Measurements from ENCODE around the gene PHACTR3.

Gene PHACTR3

DNA sequence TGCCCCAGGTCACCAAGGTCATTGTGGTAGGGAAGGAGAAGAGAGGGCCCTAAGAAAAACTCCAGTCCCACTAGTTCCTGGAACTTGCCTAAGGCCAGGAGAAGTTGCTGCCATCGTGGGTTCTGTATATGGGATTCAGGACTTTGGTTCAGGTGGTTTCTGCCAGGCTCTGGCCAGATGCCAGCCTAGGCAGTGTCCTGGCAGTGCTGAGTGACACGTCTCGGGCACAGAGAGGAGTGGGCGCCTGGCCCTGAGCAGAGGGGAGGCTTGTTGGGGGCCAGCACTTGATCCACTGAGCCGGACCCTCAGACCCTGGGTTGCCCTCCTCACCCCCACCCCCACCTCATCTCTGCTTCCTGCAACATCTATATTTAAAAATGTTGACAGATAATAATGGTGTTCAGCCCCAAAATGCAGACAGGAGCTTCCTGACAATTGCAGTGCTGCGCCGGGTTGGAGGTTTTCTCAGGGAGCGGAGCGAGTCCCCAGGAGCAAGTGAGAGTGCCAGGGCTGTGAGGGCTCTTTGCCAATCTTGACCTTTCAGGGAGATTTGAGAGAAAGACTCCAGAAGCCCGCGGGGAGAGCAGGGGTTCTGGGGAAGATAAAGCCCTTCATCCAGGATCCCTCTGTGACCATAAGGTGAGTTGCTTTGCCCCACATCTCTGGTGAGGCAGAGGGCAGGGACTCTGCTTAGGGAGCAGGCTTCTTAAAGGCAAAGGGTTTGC is 71.9 kb downstream of the PHACTR3 start:
- DNase-seq: no peak

DNA sequence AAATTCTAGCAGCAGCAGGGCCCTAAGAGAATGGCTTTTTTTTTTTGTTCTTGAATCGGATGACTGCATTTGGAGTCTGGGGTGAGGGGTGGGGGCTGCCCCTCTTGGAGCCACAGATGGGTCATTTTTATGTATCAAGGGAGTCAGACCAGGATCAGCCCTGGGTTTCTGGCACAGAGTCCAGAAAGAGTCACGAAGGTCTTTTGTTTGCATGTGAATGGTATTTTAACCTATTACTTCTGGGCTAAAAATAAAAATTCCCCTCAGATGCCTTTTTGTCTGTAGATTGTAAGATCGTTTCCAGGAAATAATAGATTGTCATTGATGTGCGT is 72.5 kb downstream of the PHACTR3 start:
- no peak for DNase-seq

DNA sequence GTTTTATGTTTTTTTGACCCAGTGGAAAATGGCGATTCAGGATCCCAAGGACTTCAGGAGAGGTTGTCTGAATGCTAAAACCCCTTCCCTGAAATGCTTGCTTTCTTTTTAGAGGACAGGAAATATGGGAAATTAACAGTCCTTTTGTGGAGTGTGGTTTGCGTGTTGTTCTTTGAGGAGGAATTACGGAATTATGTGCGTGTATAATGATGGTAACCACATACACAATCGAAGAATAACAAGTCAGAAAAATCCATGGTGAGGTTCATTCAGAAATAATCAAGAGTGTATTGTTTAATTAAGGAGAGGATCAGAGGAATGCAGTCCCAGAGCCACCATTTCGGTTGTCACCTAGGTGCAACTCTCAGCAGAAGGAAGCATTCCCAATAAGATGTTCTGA is 73.2 kb downstream of the PHACTR3 start:
- DNase-seq: no peak

DNA sequence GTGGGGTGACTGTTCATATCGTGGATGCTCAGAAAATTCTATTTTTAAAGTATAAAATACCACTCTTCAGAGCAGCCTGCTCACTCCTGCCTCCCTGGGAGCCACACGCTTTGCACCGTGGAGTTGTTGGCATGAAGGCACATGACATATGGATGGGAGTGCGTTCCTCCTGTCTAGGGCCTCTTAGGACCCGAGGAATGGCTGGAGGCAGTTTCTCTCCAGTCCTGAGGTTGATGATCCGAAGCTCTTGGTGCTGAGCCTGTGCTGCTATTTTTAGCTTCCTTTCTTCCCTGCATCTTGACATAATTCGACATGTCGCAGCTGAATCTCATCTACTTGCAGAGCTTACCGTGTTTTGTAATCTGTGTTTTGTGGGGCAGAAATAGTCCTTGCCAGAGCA is 73.9 kb downstream of the PHACTR3 start:
- no peak for DNase-seq

DNA sequence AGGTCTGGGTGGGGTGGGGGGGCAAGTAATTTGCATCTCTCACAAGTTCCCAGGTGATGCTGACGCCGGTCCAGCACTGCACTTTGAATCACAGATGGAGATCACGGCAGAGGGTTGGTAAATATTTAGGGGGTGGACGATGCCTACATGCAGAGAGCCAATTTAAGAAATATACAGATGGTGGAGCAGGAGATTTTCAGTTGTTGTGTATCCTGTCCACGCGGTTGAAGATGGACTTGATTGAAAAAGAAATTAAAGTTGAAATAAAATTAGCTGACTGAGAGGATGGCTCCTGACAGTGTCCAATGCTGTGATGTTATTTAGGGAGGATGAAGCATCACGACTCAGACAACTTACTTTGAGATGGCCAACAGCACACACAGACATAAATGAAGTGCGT is 74.6 kb downstream of the PHACTR3 start:
- DNase-seq: no peak

DNA sequence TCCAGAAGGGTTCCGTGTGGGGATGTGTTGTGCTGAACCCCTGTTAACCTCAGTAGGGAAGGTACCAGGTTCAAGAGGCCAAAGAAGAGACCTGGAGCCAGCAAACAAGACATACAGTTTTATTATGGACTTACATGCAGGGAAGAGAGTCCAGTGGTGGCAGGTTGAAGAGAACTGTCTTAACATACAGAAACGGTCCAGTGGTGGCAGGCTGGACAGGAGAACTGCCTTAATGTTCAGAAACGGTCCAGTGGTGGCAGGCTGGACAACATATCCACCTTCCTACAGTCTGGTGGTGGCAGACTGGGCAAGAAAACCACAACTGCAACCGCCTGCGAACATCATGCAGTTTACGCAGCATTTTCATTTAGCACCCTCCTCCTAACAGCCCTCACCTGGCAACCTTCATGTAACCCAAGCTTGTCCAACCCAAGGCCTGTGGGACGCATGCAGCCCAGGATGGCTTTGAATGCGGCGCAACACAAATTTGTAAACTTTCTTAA is 75.9 kb downstream of the PHACTR3 start:
- DNase-seq: no peak

DNA sequence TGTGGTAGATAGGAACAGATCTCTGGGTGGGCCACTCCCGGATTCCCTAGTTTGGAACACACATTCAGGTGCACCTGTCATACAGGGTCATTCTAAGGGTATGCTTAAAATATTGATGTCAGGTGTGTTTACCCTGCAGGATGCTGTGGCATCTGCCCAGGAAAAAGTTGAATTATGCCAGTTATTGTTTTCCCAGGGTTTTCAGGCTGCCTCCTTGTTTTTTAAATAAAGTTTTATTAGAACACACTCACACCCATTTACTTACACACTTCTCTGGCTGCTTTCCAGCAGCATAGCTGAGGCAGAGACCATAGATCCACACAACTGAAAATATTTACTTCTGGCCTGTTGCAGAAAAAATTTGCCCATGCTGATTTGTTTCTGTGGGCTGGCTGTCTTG is 76.5 kb downstream of the PHACTR3 start:
- DNase-seq: no peak

DNA sequence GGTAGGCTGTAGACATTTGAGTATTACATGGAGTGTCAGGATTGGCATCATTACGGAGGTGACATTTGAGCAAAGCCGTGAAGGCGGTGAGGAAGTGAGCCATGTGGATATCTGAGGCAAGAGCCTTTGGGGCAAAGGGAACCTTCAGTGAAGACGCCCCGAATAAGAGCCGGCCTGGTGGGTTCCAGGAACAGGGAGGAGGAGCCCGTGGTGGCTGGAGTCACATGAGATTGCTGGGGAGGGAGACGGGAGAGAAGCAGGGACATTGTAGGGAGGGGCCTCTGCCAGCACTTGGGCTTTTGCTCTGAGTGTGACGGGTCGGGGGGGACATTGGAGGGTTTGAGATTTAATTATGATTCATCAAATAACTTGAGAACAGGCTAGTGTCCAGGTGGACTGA is 78.3 kb downstream of the PHACTR3 start:
- no peak for DNase-seq

DNA sequence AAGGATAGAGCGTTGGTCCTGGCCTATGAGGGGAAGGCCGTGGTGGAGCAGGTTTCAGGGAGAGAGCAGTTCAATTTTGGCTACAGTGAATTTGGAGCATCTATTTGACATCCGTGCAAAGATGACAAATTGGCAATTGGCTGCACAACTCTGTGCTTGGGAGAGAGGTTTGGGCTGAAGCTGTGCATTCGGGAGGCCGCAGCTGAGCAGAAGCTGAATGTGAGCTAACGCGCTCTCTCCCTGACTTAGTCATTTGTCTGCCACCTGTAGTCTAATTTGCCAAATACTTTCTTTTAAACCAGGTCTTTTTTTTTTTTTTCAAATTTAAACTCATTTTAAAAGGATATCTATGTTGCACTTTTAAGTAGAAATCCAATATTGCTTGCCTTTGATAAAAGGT is 78.8 kb downstream of the PHACTR3 start:
- no peak for DNase-seq

DNA sequence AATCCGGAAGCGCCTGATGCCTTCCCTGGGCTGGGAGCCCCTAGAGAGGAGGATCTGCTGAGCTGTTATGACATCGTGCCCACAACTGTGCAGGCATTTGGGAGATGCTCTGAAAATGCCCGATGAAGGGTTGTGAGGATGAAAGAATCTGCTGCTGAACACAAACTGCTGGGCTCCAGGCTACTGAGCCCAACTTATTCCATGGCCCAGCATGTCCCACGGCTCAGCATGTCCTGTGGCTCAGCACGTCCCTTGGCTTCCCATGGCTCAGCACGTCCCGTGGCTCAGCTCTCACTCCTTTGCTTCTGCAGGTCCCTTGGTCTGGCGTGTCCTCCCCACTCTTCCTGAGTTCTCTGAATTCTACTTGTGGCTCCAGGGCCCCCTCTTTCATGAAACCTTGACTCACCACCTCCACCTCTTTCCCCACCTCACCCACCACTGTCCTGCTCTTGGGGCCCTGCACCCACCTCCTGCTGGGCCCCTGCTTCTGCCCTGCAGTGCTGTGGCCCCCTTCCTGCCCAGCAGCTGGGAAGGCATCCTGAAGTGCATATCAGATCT is 80.4 kb downstream of the PHACTR3 start:
- DNase-seq: no peak

DNA sequence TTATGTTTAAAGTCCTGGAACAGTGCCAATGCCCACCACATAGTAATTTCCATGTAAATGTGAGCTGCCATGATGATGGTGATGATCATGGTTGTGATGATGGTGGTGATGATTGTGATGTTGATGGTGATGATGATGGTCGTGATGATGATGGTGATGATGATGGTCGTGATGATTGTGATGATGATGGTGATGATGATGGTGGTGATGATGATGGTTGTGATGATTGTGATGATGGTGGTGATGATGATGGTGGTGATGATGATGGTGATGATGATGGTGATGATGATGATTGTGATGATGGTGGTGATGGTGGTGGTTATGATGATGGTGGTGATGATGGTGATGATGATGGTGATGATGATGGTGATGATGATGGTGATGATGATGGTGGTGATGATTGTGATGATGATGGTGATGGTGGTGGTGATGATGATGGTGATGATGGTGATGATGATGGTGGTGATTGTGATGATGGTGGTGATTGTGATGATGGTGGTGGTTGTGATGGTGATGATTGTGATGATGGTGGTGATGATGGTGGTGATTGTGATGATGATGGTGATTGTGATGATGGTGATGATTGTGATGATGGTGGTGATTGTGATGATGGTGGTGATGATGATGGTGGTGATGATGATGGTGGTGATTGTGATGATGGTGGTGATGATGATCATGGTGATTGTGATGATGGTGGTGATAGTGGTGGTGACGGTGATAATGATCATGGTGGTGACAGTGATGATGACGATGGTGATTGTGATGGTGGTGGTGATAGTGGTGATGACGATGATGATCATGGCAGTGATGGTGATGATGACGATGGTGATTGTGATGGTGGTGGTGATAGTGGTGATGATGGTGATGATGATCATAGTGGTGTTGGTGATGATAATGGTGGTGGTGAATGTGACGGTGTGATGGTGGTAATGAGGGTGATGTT is 82.3 kb downstream of the PHACTR3 start:
- DNase-seq: no peak

DNA sequence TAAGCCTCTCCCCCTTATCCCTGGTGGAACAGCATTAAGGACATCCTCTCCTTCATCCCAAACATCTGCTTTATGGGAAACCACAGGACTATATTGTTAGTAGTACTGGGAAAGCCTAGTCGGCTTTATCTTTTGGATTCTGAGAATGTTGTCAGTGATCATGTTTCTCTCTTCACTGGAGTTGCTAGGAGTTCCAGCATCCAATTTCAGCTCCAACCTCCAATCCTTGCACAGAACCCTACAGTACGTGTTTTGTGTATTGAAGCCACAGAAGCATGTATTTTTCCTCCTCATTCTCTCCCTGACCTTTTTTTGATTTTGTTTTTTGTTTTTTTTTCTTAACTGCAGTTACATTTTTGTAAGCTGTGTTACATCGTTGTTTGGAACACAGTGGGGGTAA is 84.0 kb downstream of the PHACTR3 start:
- no peak for DNase-seq

DNA sequence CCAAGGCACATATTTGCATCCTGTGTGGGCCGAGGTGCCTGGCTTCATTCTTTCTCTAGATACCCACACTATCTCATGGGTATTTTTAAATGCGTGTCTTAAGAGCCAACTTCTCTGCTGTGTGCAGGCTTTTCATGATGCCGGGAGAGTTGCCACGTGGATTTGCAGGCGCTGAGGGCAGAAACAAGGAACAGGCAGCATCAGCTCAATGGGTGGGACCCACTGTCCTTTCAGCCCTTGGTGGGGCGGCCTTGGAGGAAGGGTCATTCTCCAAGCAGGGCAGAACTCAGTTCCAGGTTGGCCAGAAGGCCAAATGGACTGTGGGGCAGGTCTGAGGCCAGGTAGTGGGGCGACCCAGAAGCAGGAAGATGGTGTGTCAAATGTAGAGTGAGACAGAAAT is 84.7 kb downstream of the PHACTR3 start:
- no peak for DNase-seq

DNA sequence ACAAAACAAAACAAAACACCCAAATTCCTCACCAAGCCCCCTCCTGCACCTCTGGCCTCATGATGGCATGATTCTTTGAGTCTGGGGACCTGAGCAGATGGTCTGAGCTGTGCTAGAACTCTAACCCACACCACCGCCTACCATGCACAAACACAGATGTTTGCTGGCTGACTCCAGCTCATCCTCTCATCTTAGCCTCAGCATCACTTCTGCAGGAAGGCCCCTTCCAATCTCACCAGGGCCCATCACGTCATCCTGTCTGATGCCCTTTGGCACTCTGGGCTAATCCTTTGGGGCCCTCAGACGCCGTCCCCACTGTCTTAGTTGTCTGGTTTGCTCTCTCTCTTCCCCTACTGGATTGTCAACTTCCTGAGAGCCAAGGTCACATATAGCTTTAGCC is 85.8 kb downstream of the PHACTR3 start:
- no peak for DNase-seq

DNA sequence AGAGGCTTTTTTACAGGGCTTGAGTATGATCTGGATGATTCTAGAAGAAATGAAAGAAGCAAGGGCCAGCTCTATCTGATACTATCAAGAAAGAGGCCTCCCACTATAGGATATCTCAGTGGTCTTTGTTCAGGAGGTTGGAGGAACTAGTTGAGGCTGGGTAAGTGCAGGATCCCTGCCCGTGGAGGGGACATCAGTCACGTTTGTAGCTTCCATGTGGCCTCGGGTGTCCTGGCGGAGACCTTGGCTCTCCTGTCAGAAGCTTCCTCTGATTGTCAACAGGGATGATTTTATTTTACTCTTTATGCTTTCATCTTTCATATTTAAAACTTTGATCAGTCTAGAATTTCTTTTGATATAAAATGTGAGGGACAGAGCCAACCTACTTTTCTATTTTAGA is 86.6 kb downstream of the PHACTR3 start:
- no peak for DNase-seq

DNA sequence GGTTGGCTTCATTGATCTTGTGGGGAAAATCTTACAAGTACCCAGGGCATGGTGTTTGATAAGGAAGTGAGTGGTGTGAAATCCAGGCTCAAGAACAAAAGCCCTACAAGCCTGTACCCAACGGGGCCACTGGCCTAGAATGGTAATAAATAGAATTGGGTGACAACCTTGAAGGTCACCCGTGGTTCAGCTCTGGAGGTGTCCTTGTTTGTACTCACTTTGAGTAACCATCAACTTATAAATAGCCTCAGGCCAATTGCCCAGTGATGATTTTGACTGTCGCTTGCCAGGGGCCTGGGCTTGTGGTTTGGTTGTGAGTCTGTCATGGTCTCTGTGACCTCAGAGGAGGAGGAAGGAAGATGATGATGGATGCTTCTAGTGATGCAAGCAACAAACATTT is 87.8 kb downstream of the PHACTR3 start:
- no peak for DNase-seq

DNA sequence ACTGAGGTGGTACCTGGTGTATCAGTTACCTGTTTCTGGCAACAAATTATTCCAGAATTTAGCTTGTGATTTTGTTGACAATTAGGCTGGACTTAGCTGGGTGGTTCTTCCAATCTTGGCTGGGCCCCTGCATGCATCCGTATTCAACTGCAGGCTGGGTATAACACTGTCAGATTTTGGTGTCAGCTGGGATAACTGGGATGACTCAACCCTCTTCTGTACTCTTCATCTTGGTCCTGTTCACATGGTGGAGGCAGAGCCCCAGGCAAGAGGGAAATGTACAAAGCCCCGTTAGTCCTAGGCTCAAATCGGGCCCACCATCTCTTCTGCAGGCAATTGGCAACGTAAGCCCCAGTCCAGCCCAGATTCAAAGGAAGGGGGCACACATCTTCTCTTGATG is 89.2 kb downstream of the PHACTR3 start:
- no peak for DNase-seq

DNA sequence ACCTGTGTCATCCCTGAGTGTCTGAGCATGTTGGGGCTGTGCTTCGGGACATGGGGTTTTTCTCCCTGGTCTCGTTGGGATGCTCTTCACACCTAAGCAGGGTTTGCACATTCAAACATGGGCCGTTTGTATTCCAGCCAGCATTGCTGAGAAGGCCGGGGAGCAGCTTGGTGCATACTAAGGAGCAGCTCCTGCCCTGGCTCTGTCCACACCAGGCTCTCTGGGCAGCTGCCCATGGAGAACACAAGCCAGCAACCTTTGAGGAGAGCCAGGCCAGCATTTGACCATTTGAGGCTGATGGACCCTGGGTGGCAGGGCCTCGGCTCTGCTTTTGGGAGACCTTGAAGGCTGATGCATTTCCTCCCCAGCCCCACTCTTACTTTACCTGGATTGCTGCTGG is 92.1 kb downstream of the PHACTR3 start:
- DNase-seq: no peak

DNA sequence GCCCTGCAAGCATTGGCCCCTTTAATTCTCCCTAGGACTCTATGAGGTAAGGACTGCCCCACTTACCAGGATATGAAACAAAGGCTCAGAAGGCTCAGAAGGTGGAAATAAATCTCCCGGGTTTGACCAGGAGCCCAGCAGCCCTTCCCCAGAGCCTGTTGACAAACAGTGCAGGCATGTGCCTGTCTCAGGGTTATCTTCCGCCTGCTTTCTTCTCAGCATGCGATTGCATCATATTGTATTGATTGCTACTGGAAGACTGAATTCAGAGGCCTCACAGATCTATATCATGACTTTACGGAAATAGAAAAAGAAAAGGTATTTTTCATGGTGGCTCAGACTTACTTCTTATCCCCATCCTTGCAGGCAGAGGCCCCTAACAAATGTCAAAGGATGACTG is 92.7 kb downstream of the PHACTR3 start:
- DNase-seq: no peak

DNA sequence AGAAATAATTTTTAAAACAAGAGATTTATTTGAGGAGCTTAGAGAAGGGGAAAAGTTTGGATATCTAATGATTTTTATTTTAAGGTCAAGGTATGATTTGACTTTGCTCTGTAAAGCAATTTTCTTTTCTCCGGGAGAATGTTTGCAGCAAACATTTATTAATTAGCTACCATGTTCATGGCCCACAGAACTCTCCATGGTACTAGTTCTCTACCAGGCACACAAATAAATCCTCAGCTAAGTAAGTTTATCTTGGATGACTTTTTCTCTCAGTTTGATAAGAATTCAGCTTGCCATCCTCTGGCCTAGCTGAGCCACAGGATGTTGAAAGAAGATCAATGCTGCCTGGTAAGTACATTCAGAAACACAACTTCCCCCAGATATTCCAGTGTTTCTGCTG is 94.3 kb downstream of the PHACTR3 start:
- DNase-seq: no peak

DNA sequence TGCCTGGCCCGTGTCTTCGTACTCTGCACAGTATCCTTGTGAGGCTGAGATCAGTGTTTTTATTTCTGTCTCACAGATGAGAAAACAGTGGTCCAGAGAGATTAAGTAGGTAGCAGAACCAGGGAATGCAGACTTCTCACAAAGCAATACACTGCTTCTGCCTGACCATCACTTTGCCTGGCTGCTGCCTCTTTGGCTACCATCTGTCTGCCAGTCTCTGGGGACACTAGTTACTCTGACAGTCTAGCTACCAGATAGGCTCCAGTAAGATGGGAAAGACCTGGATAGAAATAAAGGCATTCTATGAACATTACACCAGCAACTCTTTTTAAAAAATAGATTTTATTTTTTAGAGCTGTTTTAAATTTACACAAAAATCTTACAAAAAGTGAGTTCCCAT is 96.9 kb downstream of the PHACTR3 start:
- DNase-seq: no peak

DNA sequence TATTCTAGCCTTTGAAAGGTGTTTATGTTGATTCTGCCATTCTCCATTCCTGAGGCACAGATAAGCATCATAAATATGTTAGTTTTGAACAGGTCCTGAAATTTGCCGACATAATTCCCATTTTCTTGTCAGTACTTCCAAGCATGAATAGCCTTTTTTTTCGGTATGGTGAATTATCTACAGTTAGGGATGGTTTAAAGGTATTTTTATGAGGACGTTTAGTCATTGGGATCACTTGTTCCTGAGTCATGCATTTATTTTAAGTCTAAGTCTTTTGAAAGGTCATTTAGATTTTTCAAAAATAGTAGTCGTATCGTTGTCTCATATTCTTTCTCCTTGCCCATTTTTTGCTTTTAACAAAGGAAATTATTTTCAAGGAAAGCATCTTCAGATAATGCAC is 98.7 kb downstream of the PHACTR3 start:
- DNase-seq: no peak

DNA sequence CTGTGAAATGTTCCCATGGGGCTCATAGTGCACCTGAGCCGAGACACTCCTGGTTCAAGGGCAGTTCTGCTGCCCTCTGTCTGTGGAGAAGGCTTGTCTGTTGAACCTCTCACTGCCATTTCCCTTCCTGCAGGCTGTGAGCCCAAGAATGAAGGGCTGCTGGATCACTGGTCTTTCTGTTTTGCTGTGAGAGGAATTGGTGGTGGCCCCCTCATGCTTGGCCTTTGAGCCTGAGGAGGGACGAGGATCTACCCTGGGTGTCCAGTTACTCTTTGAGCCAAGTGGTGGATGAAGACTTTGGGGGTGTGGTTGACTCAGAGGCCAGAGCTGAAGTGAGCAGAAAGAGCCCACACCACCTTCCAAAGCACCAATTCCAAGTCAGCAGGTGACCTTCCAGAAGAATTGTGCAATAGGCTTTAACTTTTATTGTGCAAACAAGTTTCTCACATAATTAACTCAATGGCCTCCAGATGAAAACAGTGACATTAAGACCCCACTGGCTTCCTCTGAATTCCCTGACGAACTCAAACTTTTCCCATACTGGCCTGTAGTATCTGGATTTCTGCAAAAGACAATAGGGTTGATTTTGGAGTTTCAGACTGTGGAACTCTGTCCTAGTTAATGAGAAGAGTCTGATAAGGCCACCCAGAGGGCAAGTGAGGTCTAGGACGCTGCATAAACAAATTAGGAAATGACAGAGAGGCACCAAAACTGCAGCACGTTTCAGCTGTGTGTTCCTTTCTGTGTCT is 101.5 kb downstream of the PHACTR3 start:
- DNase-seq: no peak

DNA sequence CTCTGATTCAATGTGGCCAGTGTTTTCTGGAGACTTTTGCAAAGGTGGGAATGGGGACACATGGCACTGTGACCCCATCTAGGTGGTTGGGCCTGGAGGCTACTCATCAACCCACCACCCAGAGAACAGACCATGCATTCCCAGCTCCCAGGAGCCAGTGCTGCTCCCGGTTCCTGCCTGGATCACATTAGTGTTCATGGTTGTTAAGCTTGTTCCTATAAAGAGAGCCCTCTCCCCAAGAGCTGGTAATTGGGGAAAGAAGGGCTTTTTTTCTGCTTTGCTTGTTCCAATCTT is 102.0 kb downstream of the PHACTR3 start:
- DNase-seq: no peak
